SK-N-MC (cell line): ENCODE measurements around the gene PGLYRP1.

Experiments
- EZH2 ChIP-seq: fragments of 200-600 bp; sonication (generic); IDR thresholded peaks from one replicate; pipeline ENCODE4 v1.6.1; 2017; ENCODE audit warnings: antibody characterized with exemption
- FOXP2 ChIP-seq: optimal IDR thresholded peaks from 2 replicates; pipeline ENCODE3; 2011; ENCODE audit warnings: mild to moderate bottlenecking, moderate library complexity; ENCODE audit not compliant: insufficient read depth; ENCODE audit errors: extremely low read length, control extremely low read depth
- POLR2AphosphoS5 ChIP-seq: IDR thresholded peaks from 2 replicates; pipeline ENCODE4 v1.6.1; 2012; ENCODE audit warnings: mild to moderate bottlenecking, low read depth, low read length, borderline replicate concordance

DNA sequence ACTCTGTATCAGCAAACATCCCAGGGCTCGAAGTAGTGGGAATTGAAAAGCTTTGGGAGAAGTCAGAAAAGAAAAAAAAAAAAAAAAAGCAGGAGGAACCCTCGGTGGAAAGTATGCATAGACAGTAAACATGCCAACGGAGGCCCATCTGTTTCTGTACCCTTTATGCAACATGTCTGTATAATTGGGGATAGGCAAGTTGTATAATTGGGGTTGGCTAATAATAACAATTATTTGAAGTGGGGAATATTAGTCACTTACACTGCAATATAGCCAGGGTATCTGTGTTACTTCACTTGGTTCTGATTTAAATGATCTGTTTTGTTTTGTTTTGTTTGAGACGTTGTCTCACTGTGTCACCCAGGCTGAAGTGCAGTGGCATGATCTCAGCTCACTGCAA lies 30.0 kb upstream of the PGLYRP1 start:
- TF ChIP-seq EZH2 = no peak
- no peak for TF ChIP-seq POLR2AphosphoS5
- no peak for TF ChIP-seq FOXP2
